ENCODE measurements around the gene PFDN6. TPM values are rescaled to one million over a fixed set of nuclear protein-coding genes. Genes with fewer than 3 reads are reported as not detected.

Gene PFDN6
- total and polyA plus RNA-seq, 9 of the 15 experiments (the other 6 are each of a cell fraction or from before 2014, with no cell fraction given), result 6.8 to 475 (median 216) TPM

GRCh38 chr6:33320315-33321181 is 31.1 kb downstream of the PFDN6 start (continued):
- TF ChIP-seq CBX8 (IDR thresholded peaks at IDR 0.05; ENCODE audit: borderline replicate concordance, extremely low read depth, low read depth, low read length, poor library complexity, severe bottlenecking), result no peak
- TF ChIP-seq SMARCA5 (IDR thresholded peaks at IDR 0.05), result no peak
- peak; percentile 22; the same call in 1 of the 2 replicates for TF ChIP-seq USF1 (CRISPR knock-in tag; IDR thresholded peaks at IDR 0.05)
- TF ChIP-seq SRSF1 (IDR thresholded peaks at IDR 0.05; ENCODE audit: low read depth, low read length), result no peak
- no peak for TF ChIP-seq SIX5 (IDR thresholded peaks at IDR 0.05; ENCODE audit: borderline replicate concordance in 1 of 2, insufficient read depth in 1 of 2, low read depth in 1 of 2, low read length in 2 of 2)
- TF ChIP-seq RBBP5 (IDR thresholded peaks at IDR 0.05; ENCODE audit: borderline replicate concordance, insufficient read depth, low read length, poor library complexity, severe bottlenecking), result no peak
- 0 out of 2 replicates have a peak, but pooled peaks have one; percentile 17 for TF ChIP-seq SOX6 (IDR thresholded peaks at IDR 0.05)
- TF ChIP-seq KHSRP (IDR thresholded peaks at IDR 0.05), result no peak
- no peak for TF ChIP-seq MLX (CRISPR knock-in tag; conservative IDR thresholded peaks at IDR 0.05)
- 0 out of 2 replicates have a peak, but pooled peaks have one; percentile 27 for TF ChIP-seq CREB3L1 (IDR thresholded peaks at IDR 0.05; ENCODE audit: borderline replicate concordance, low read depth)
- no peak for TF ChIP-seq PML (IDR thresholded peaks at IDR 0.05; ENCODE audit: low read length)
- TF ChIP-seq BACH1 (tag; IDR thresholded peaks at IDR 0.05), result peak; percentile 50; the same call in 1 of the 2 replicates
- TF ChIP-seq PTBP1 (IDR thresholded peaks at IDR 0.05; ENCODE audit: low read depth, low read length), result no peak
- no peak for TF ChIP-seq ZNF609 (CRISPR knock-in tag; IDR thresholded peaks at IDR 0.05; ENCODE audit: borderline replicate concordance)
- no peak for TF ChIP-seq POLR3G (IDR thresholded peaks at IDR 0.05; ENCODE audit: extremely low read depth, insufficient read length, insufficient replicate concordance)
- no peak for TF ChIP-seq ZNF212 (CRISPR knock-in tag; IDR thresholded peaks at IDR 0.05)
- no peak for TF ChIP-seq PYGO2 (tag; IDR thresholded peaks at IDR 0.05)
- no peak for TF ChIP-seq ESRRA (IDR thresholded peaks at IDR 0.05; ENCODE audit: borderline replicate concordance, low read depth)
- no peak for TF ChIP-seq ZNF561 (CRISPR knock-in tag; conservative IDR thresholded peaks at IDR 0.05)

Measured in K562 (cell line).